Retinal pigment epithelial cell (primary cell): ENCODE data around the gene MLYCD.

ENCODE experiments used
- DNase-seq: peaks from one replicate; pipeline ENCODE4 v3.0.0-alpha.2; 2010; ENCODE audit warnings: low read depth
- H3K4me3 ChIP-seq: 2 replicates; pipeline ENCODE4 v1.5.1; 2011; ENCODE audit warnings: mild to moderate bottlenecking, low read length, control low read depth, moderate library complexity
- CTCF ChIP-seq: conservative IDR thresholded peaks from 2 replicates; pipeline ENCODE4 v1.5.1; 2011; ENCODE audit warnings: low read depth, low read length, control low read depth, inconsistent platforms

MLYCD gene

GRCh38 chr16:83971165-83972130 lies 72.5 kb downstream of the MLYCD start:
- TF ChIP-seq CTCF = no peak
- no peak overlapping the region for H3K4me3 ChIP-seq
- no peak for DNase-seq

- no peak for DNase-seq
- TF ChIP-seq CTCF = no peak
Measured at GRCh38 chr16:83972256-83973008, 73.5 kb downstream of the MLYCD start.

GRCh38 chr16:83973077-83973476 lies 74.2 kb downstream of the MLYCD start:
- no peak for TF ChIP-seq CTCF
- no peak overlapping the region for H3K4me3 ChIP-seq
- DNase-seq = no peak

More at GRCh38 chr16:83972256-83973008, 73.5 kb downstream of the MLYCD start:
- H3K4me3 ChIP-seq = no peak overlapping the region

- no peak overlapping the region for H3K4me3 ChIP-seq
- TF ChIP-seq CTCF = no peak
- DNase-seq = no peak
Measured at GRCh38 chr16:83973581-83974385, 74.9 kb downstream of the MLYCD start.

- no peak for TF ChIP-seq CTCF
- DNase-seq = no peak
- no peak overlapping the region for H3K4me3 ChIP-seq
Measured at GRCh38 chr16:83974475-83974874, 75.6 kb downstream of the MLYCD start.

- H3K4me3 ChIP-seq = no peak overlapping the region
- TF ChIP-seq CTCF = no peak
- DNase-seq = no peak
Measured at GRCh38 chr16:83975590-83976260, 76.8 kb downstream of the MLYCD start.
